H1 (cell line): ENCODE results near the gene EPB42. TPM values are rescaled to one million over a fixed set of nuclear protein-coding genes. Genes with fewer than 3 reads are reported as not detected.
"Not testable (repeated sequence)": the region's sequence is repeated elsewhere in the genome, so short reads cannot be mapped to it uniquely, and the experiment has no call there.

Source experiments
- CTCF ChIA-PET: fragments of 300-600 bp; sonication (Branson Sonifier 250); formaldehyde crosslinking; loops from one replicate; lab custom pipeline; 2021; ENCODE audit not compliant: partially characterized antibody; lab: Charles Lee
- POLR2A ChIA-PET: fragments of 300-600 bp; sonication (Branson Sonifier 250); formaldehyde crosslinking; loops from one replicate; lab custom pipeline; 2021; ENCODE audit warnings: inconsistent platforms; ENCODE audit not compliant: partially characterized antibody; lab: Charles Lee
- DNase-seq, 2 experiments: peaks; one replicate each; pipeline versions ENCODE4 v3.0.0 to v3.0.0-alpha.2; 2010 to 2022; ENCODE audit warnings: low spot score in 2 of 2, low read depth in 1 of 2, mixed read lengths in 1 of 2
- FAIRE-seq: peaks from 2 replicates; lab custom pipeline; 2011; peaks lifted over from hg19 to GRCh38; lab: Jason Lieb, UNC
- H2AFZ ChIP-seq: 2 replicates; pipeline ENCODE4 v1.8.1; 2012; ENCODE audit warnings: low read length, inconsistent platforms
- H2AK5ac ChIP-seq: 2 replicates; pipeline ENCODE4 v1.6.1; 2013; ENCODE audit warnings: low read depth, low read length
- H2BK120ac ChIP-seq: replicated peaks from 2 replicates; pipeline ENCODE3; 2013; ENCODE audit warnings: low read depth, low read length, inconsistent platforms
- H2BK12ac ChIP-seq: 2 replicates; pipeline ENCODE4 v1.6.1; 2013; ENCODE audit warnings: low read depth, low read length
- H2BK15ac ChIP-seq: 2 replicates; pipeline ENCODE4 v1.6.1; 2013; ENCODE audit warnings: low read length
- H2BK20ac ChIP-seq: 2 replicates; pipeline ENCODE4 v1.6.1; 2013; ENCODE audit warnings: low read length
- H2BK5ac ChIP-seq: 2 replicates; pipeline ENCODE4 v1.6.1; 2013; ENCODE audit warnings: low read depth, low read length
- H3K14ac ChIP-seq: 2 replicates; pipeline ENCODE4 v1.6.1; 2013; ENCODE audit warnings: inconsistent platforms; ENCODE audit not compliant: insufficient read length
- H3K18ac ChIP-seq: 2 replicates; pipeline ENCODE4 v1.6.1; 2013; ENCODE audit warnings: low read length; ENCODE audit errors: extremely low read depth
- H3K23ac ChIP-seq: 2 replicates; pipeline ENCODE4 v1.6.1; 2013; ENCODE audit warnings: inconsistent platforms; ENCODE audit not compliant: insufficient read length
- H3K23me2 ChIP-seq: 2 replicates; pipeline ENCODE4 v1.6.1; 2013; ENCODE audit warnings: low read depth, low read length
- H3K27ac ChIP-seq: 2 replicates; pipeline ENCODE4 v1.6.1; 2011; ENCODE audit warnings: low read depth, low read length, inconsistent platforms
- H3K27me3 ChIP-seq, 4 experiments: replicated peaks in 1 of 4; 1 replicate in 1 of 4; 2 replicates in 3 of 4; pipeline versions ENCODE4 v1.6.1 to v1.8.1; 2011 to 2013; ENCODE audit warnings: low read length in 3 of 4, mild to moderate bottlenecking in 3 of 4, inconsistent platforms in 2 of 4, mixed read lengths in 2 of 4, moderate library complexity in 1 of 4; ENCODE audit not compliant: control insufficient read depth in 3 of 4, insufficient read depth in 3 of 4; ENCODE audit errors: extremely low read depth in 1 of 4
- H3K36me3 ChIP-seq, 4 experiments: 2 replicates each; pipeline versions ENCODE4 v1.6.1 to v1.8.1; 2011 to 2013; ENCODE audit warnings: mild to moderate bottlenecking in 4 of 4, low read length in 3 of 4, moderate library complexity in 2 of 4, control low read depth in 1 of 4, inconsistent platforms in 1 of 4; ENCODE audit not compliant: insufficient read depth in 4 of 4, control insufficient read depth in 2 of 4
- H3K4ac ChIP-seq: replicated peaks from 2 replicates; pipeline ENCODE3; 2013; ENCODE audit warnings: low read length, low read depth, mixed read lengths, inconsistent platforms; ENCODE audit not compliant: insufficient read length
- H3K4me1 ChIP-seq, 4 experiments: replicated peaks in 1 of 4; 1 replicate in 1 of 4; 2 replicates in 3 of 4; pipeline versions ENCODE4 v1.6.1 to v1.8.1; 2011 to 2013; ENCODE audit warnings: low read length in 3 of 4, inconsistent platforms in 2 of 4, mixed read lengths in 1 of 4; ENCODE audit not compliant: insufficient read depth in 4 of 4, control insufficient read depth in 3 of 4
- H3K4me2 ChIP-seq, 2 experiments: 2 replicates each; pipeline versions ENCODE4 v1.6.1 to v1.8.1; 2011 to 2013; ENCODE audit warnings: low read depth in 2 of 2, low read length in 2 of 2, control low read depth in 1 of 2, inconsistent platforms in 1 of 2, mild to moderate bottlenecking in 1 of 2; ENCODE audit not compliant: insufficient read depth in 1 of 2
- H3K4me3 ChIP-seq, 4 experiments: fragments of 200-600, 300-600 bp in 1 of 4; sonication (generic), shearing (Covaris generic), sonication (Bioruptor Twin) in 1 of 4; 2 replicates each; pipeline versions ENCODE4 v1.5.1 to v1.8.1; 2011 to 2016; ENCODE audit warnings: low read length in 4 of 4, low read depth in 3 of 4, control low read depth in 2 of 4, inconsistent platforms in 2 of 4, mild to moderate bottlenecking in 2 of 4, mixed read lengths in 1 of 4, moderate library complexity in 1 of 4; ENCODE audit not compliant: insufficient read depth in 2 of 4; ENCODE audit errors: extremely low read depth in 1 of 4
- H3K56ac ChIP-seq: replicated peaks from 2 replicates; pipeline ENCODE3; 2013; ENCODE audit warnings: low read depth, mild to moderate bottlenecking, mixed read lengths, low read length, inconsistent platforms; ENCODE audit not compliant: insufficient read length
- H3K79me1 ChIP-seq: 2 replicates; pipeline ENCODE4 v1.6.1; 2013; ENCODE audit warnings: low read depth, low read length, control low read depth
- H3K79me2 ChIP-seq, 2 experiments: 2 replicates each; pipeline versions ENCODE4 v1.6.1 to v1.8.1; 2012 to 2013; ENCODE audit warnings: low read length in 2 of 2, mild to moderate bottlenecking in 2 of 2, inconsistent platforms in 1 of 2; ENCODE audit not compliant: insufficient read depth in 2 of 2, control insufficient read depth in 1 of 2
- H3K9ac ChIP-seq, 4 experiments: replicated peaks in 1 of 4; 1 replicate in 1 of 4; 2 replicates in 3 of 4; pipeline versions ENCODE4 v1.6.1 to v1.8.1; 2011 to 2013; ENCODE audit warnings: low read depth in 3 of 4, low read length in 3 of 4, control low read depth in 2 of 4, mild to moderate bottlenecking in 2 of 4, moderate library complexity in 2 of 4, inconsistent platforms in 1 of 4; ENCODE audit errors: extremely low read depth in 1 of 4
- H3K9me3 ChIP-seq, 2 experiments: 2 replicates each; pipeline versions ENCODE4 v1.6.1 to v1.8.1; 2012 to 2013; ENCODE audit warnings: mild to moderate bottlenecking in 2 of 2, moderate library complexity in 2 of 2, control low read depth in 1 of 2, inconsistent platforms in 1 of 2, low read depth in 1 of 2, low read length in 1 of 2, mixed read lengths in 1 of 2; ENCODE audit not compliant: insufficient read depth in 2 of 2
- H4K20me1 ChIP-seq, 2 experiments: replicated peaks in 1 of 2; 2 replicates each; pipeline versions ENCODE3 to v1.8.1; 2011 to 2013; ENCODE audit warnings: inconsistent platforms in 2 of 2, low read length in 2 of 2, mild to moderate bottlenecking in 1 of 2; ENCODE audit not compliant: insufficient read depth in 2 of 2, control insufficient read depth in 1 of 2
- H4K5ac ChIP-seq: 2 replicates; pipeline ENCODE4 v1.6.1; 2013; ENCODE audit warnings: low read length, low read depth, mixed read lengths, inconsistent platforms; ENCODE audit not compliant: insufficient read length
- H4K8ac ChIP-seq: 2 replicates; pipeline ENCODE4 v1.8.0; 2013; ENCODE audit warnings: mild to moderate bottlenecking, moderate library complexity, low read length, inconsistent platforms; ENCODE audit not compliant: insufficient read depth; ENCODE audit errors: extremely low read depth
- H4K91ac ChIP-seq: replicated peaks from 2 replicates; pipeline ENCODE3; 2013; ENCODE audit warnings: low read length, mixed read lengths, inconsistent platforms; ENCODE audit not compliant: insufficient read length
- WGBS, 2 experiments: shearing (Covaris generic) in 1 of 2; methylation state at CpG; one replicate each; pipeline versions ENCODE4 v1.1.6 to v1.1.7; 2013 to 2015; ENCODE audit warnings: low lambda C conversion rate in 2 of 2, mixed read lengths in 2 of 2, inconsistent platforms in 1 of 2, low coverage in 1 of 2, missing lambda C conversion rate in 1 of 2; ENCODE audit not compliant: insufficient replicate concordance in 2 of 2, insufficient coverage in 1 of 2, insufficient read length in 1 of 2; ENCODE audit errors: extremely low coverage in 1 of 2, missing lambda C conversion rate in 1 of 2; 5-methylcytosine and 5-hydroxymethylcytosine counted together
- polyA plus RNA-seq, 7 experiments: library from polyadenylated mRNA; depleted of rRNA in 3 of 7; stranded (reverse) in 5 of 7; unstranded in 2 of 7; fragments of >200 nt in 5 of 7; fragments of 200-250 nt in 2 of 7; gene quantifications; 1 replicate in 5 of 7; 2 replicates in 1 of 7; 4 replicates in 1 of 7; pipeline versions ENCODE4 v1.2.1 to v1.2.3, GENCODE V29; 2011 to 2013; ENCODE audit warnings: missing spikeins in 2 of 7, mixed read lengths in 2 of 7
- total RNA-seq: library from RNA; stranded (reverse); fragmentation: NEBNext Ultra II Directional; extraction: Animal tissue kit (Norgen Biotek cat#: 25700); gene quantifications from 2 replicates; pipeline ENCODE4 v1.2.1, GENCODE V29; 2021

Gene EPB42
- total and polyA plus RNA-seq, 2 of the 8 experiments (the other 6 are each of a cell fraction or from before 2014, with no cell fraction given), result not detected

DNA sequence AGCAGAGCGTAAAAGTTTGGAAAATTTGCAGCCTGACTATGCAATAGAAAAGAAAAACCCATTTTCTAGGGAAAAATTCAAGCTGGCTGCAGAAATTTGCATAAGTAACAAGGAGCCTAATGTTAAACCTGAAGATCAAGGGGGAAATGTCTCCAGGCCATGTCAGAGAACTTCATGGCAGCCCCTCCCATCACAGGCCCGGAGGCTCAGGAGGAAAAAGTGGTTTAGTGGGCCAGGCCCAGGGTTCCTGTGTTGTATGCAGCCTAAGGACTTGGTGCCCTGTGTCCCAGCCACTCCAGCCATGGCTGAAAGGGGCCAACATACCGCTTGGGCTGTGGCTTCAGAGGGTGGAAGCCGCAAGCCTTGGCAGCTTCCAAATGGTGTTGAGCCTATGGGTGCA is 22.3 kb downstream of the EPB42 start:
- H3K4me1 ChIP-seq, H2BK15ac ChIP-seq, DNase-seq, H2AK5ac ChIP-seq, H3K56ac ChIP-seq, H3K9me3 ChIP-seq, H3K14ac ChIP-seq, H3K27me3 ChIP-seq, FAIRE-seq, H4K20me1 ChIP-seq, H3K36me3 ChIP-seq, H4K91ac ChIP-seq, H3K27ac ChIP-seq, H3K23ac ChIP-seq, H3K23me2 ChIP-seq, H2BK20ac ChIP-seq, H2BK12ac ChIP-seq, H2BK120ac ChIP-seq, H3K4me2 ChIP-seq, H3K79me1 ChIP-seq, H4K5ac ChIP-seq, H3K4ac ChIP-seq, H2BK5ac ChIP-seq, H3K4me3 ChIP-seq, H3K79me2 ChIP-seq, H2AFZ ChIP-seq, H3K9ac ChIP-seq, H3K18ac ChIP-seq, H4K8ac ChIP-seq: not testable (repeated sequence)
- POLR2A ChIA-PET, result interaction anchor here (0.9 kb wide), 1 partner anchor 18 kb away, joined by 3 read pairs; no protein-coding TSS in a partner anchor
- CTCF ChIA-PET, result interaction anchor here (1.0 to 2.3 kb wide), 2 partner anchors 70 to 87 kb away, joined by 3 to 7 read pairs; no protein-coding TSS in a partner anchor
- 90% methylated on average over 4 of the region's 4 CpGs; no CpG with 5 or more reads in 1 of the 2 experiments for WGBS, 2 experiments

DNA sequence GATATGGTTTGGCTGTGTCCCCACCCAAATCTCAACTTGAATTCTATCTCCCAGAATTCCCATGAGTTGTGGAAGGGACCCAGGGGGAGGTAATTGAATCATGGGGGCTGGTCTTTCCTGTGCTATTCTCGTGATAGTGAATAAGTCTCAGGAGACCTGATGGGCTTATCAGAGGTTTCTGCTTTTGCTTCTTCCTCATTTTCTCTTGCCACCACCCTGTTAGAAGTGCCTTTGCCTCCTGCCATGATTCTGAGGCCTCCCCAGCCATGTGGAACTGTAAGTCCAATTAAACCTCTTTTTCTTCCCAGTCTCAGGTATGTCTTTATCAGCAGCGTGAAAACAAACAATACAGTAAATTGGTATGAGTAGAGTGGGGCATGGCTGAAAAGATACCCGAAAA is 23.0 kb downstream of the EPB42 start:
- H3K18ac ChIP-seq, FAIRE-seq, H3K27me3 ChIP-seq, H3K27ac ChIP-seq, H3K4me2 ChIP-seq, H2AFZ ChIP-seq, H2BK15ac ChIP-seq, H2AK5ac ChIP-seq, H2BK5ac ChIP-seq, H3K4ac ChIP-seq, H3K9ac ChIP-seq, H2BK20ac ChIP-seq, H4K20me1 ChIP-seq, H3K79me1 ChIP-seq, H2BK120ac ChIP-seq, H3K4me1 ChIP-seq, H3K36me3 ChIP-seq, H3K9me3 ChIP-seq, H4K8ac ChIP-seq, H3K23ac ChIP-seq, DNase-seq, H3K4me3 ChIP-seq, H3K14ac ChIP-seq, H3K79me2 ChIP-seq, H4K91ac ChIP-seq, H4K5ac ChIP-seq, H3K23me2 ChIP-seq, H2BK12ac ChIP-seq, H3K56ac ChIP-seq: not testable (repeated sequence)
- POLR2A ChIA-PET, result interaction anchor here (1.7 kb wide), 1 partner anchor 17 kb away, joined by 4 read pairs; no protein-coding TSS in a partner anchor
- CTCF ChIA-PET, result interaction anchor here (2.6 to 3.4 kb wide), 2 partner anchors 11 to 87 kb away, joined by 13 to 14 read pairs; no protein-coding TSS in a partner anchor
- WGBS, 2 experiments, result 88% methylated on average over 3 of the region's 3 CpGs; no CpG with 5 or more reads in 1 of the 2 experiments
